Measurements from ENCODE around the gene ALKAL2. TPM values are rescaled to one million over a fixed set of nuclear protein-coding genes. Genes with fewer than 3 reads are reported as not detected.
A peak's percentile ranks its signal among the peaks of the same experiment; 100 is the strongest.

Gene ALKAL2
- total RNA-seq, 4 donors from 2014 or later: 1.2 to 15.5 (median 3.4) TPM

DNA sequence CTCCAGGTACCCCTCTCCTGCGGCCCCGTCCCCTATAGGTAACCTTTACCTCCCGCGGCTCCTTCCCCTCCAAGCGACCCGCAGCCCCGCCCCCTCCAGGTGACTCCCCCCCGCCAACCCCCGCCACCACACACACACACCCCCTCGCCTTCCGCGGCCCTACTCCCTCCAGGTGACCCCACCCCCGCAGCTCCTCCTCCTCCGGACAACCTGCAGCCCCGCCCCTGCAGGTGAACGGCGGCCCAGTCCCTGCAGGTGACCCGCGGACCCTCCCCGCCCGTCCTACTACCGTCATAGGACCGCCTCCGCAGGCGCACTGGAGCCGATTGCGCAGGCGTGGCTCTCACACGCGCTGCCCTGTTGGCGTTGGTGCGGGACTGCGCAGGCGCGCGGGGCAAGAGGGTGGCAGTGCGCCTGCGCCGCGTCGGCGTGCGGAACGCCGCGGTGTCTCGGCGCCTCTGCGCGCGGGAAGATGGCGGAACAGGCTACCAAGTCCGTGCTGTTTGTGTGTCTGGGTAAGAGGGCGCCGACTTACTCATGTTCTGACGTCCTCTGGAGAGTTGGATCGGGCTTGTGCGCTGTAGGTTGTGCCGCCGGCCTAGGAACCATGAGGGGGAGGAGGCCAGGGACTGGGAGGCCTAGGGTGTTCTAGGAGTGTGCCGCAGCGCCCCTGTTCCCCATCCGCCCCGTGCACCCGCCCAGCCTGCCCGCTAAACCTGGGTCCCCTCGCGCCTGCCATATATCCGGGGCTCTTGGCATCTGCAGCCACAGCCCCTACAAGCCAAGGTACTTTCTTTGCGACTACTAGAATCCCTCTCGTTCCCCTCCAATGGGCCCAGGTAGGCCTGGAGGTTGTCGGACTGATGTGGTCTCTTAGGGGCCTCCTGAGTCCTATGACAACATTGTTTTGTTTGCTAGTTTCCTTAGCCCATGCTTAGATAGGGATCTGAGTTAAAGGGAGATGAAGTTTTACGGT is 23.1 kb downstream of the ALKAL2 start, which contains the start of gene ACP1:
ACP1 (plus strand) TSS at position 455 of the 976 bp plus-strand sequence; CDS start at position 473, 18 bp downstream.
- 0 to 1% methylated on average over 52 to 59 of the region's 73 CpGs for WGBS, 2 donors
- intact Hi-C loops (cut with DNase I; ENCODE audit: low total_unique reads): no loop called here
- peak in 1 of 2 donors; percentile 30 for TF ChIP-seq POLR2A (IDR thresholded peaks at IDR 0.05)
- TF ChIP-seq, protein P1, sequence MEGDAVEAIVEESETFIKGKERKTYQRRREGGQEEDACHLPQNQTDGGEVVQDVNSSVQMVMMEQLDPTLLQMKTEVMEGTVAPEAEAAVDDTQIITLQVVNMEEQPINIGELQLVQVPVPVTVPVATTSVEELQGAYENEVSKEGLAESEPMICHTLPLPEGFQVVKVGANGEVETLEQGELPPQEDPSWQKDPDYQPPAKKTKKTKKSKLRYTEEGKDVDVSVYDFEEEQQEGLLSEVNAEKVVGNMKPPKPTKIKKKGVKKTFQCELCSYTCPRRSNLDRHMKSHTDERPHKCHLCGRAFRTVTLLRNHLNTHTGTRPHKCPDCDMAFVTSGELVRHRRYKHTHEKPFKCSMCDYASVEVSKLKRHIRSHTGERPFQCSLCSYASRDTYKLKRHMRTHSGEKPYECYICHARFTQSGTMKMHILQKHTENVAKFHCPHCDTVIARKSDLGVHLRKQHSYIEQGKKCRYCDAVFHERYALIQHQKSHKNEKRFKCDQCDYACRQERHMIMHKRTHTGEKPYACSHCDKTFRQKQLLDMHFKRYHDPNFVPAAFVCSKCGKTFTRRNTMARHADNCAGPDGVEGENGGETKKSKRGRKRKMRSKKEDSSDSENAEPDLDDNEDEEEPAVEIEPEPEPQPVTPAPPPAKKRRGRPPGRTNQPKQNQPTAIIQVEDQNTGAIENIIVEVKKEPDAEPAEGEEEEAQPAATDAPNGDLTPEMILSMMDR (IDR thresholded peaks at IDR 0.05): no peak
- peak; percentile 94 to 98 for DNase-seq (ENCODE audit: low spot score in 2 of 2)
- peak within 1 kb of the TSS; percentile 71 for H3K4me3 ChIP-seq (ENCODE audit: low read depth, poor library complexity, severe bottlenecking)

DNA sequence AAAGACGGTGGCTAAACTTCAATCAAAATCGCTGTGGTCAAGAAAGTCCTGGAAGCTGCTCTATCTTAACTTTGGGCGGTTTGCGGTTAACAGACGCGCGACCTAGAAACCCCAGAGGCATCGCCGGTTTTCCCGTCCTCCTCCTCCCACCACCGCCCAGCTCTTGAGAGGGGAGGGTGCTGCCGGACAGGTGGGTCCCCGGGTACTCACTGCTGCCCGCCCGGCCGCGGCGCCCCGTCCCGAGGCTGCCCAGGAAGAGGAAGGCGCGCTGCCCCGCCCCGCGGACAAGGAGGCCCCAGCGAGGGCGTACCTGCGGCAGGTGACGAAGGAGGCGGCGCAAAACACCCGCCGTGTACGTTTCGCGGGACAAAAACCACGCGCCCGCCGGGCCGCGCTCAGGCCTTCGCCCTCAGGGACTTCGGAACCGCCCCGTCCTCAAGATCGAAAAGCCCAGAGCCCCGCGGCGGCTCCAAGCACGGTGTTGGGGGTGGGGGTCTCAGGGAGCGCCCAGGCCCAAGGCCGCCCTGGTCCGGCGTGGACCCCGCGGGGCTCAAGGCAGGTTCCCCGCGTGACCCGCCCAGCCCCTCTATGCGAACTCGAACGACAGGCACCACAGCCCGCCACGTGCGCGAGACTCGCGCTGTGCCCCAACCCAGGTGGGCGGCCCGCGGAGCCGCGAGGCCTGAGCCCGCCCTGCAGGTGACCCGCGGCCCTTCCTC is 24.0 kb downstream of the ALKAL2 start, which contains the start of gene SH3YL1:
SH3YL1 (minus strand) TSS at position 259 of the 719 bp plus-strand sequence; CDS start at position 211, 48 bp downstream.
- 2 to 3% methylated on average over 42 to 65 of the region's 77 CpGs for WGBS, 2 donors
- intact Hi-C loops (cut with DNase I; ENCODE audit: low total_unique reads): no loop called here
- peak within 1 kb of the TSS; percentile 71 for H3K4me3 ChIP-seq (ENCODE audit: low read depth, poor library complexity, severe bottlenecking)
- TF ChIP-seq, protein P1 (IDR thresholded peaks at IDR 0.05): no peak
- TF ChIP-seq POLR2A (IDR thresholded peaks at IDR 0.05): no peak
- peak; percentile 50 to 90 for DNase-seq (ENCODE audit: low spot score in 2 of 2)

DNA sequence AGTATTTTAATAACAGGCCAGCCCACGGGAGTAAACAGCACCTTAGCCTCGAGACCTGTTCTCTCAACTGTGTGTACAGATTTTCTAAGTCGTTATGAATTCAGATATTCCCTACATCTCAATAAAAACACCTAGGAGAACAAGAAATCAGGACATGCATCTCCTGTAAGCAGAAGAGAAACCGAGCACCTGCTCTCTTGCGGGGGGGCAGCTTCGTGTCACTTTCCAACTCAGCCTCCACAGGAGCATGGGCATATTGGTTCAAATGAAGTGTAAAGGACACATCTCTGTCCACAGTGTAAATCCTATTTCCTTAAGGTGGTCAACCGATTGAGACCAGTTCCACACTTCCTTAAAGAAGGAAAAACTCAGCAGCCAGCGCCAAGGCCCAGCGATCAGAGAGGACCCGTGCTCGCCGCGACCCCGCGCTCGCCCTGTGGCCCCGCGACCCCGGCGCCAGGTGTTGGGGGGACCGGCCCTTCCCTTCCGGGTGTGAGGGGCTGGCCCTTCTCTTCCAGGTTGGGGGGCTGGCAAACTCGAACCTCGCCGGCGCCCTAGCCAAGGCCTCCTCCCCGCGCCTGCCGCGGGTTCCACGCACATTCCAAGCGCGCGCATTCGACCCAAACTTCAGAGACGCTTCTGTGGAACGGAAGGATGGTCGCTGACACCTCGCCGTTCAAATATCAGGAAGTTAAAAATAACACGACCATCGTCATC is 24.7 kb downstream of the ALKAL2 start:
- intact Hi-C loops (cut with DNase I; ENCODE audit: low total_unique reads): no loop called here
- DNase-seq (ENCODE audit: low spot score in 2 of 2): no peak
- peak overlapping the region; percentile 51 for H3K4me3 ChIP-seq (ENCODE audit: low read depth, poor library complexity, severe bottlenecking)
- TF ChIP-seq, protein P1 (IDR thresholded peaks at IDR 0.05): no peak
- no peak for TF ChIP-seq POLR2A (IDR thresholded peaks at IDR 0.05)
- WGBS, 2 donors: 32 to 36% methylated on average over 42 of the region's 42 CpGs

DNA sequence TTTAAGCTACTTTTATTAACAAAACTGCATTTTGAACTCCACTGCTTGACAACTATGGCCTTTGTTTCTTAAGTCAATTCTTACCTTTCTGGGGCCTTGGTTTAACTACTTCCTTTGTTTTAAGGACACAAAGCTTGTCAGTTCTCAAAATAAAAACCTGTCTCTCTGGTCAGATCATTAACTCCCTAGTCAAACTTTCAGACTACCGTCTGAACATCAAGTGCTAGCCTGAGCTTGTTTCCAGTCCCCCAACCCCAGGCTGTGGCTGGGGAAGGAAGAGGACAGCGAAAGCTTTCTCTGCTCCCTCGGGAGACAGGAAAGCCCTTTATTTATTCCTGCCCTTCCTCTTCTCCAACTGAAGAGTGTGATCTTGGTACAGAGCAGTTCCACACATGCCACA is 25.8 kb downstream of the ALKAL2 start:
- 35 to 45% methylated on average over 3 of the region's 3 CpGs for WGBS, 2 donors
- no peak for DNase-seq (ENCODE audit: low spot score in 2 of 2)
- H3K4me3 ChIP-seq (ENCODE audit: low read depth, poor library complexity, severe bottlenecking): no peak overlapping the region
- TF ChIP-seq POLR2A (IDR thresholded peaks at IDR 0.05): no peak
- TF ChIP-seq, protein P1 (IDR thresholded peaks at IDR 0.05): no peak
- intact Hi-C loops (cut with DNase I; ENCODE audit: low total_unique reads): no loop called here

DNA sequence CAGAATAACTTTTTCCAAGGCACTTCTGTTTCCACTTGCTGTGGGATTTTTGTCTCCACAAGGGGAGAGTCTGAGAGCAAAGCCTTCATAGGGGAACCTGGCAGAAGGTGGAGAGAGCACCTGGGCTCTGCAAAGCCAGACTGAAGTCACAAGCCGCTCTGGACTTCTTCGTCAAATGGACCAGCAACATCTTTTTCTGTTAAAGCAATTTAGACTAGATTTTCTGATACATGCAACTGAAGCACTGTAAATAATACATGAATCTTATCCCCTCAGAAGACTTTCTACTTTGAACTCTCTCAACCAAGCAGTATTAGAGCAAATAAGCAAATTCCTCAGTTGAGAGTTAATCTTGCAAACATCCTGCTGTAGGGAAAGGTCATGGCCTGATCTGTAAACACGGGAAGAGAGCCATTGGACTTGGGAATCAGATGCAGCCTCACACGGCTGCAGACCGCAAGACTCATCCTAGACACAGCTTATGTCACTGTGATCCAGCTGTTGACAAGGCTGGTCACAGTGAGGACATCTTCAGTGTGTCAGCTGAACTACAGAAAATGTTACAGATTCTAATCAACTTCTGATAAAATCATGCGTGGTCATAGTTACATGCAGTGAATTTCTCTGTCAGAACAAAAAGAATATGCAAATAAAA is 27.3 kb downstream of the ALKAL2 start:
- intact Hi-C loops (cut with DNase I; ENCODE audit: low total_unique reads): no loop called here
- WGBS, 2 donors: 69 to 70% methylated on average over 6 of the region's 6 CpGs
- no peak for TF ChIP-seq POLR2A (IDR thresholded peaks at IDR 0.05)
- TF ChIP-seq, protein P1 (IDR thresholded peaks at IDR 0.05): peak in 1 of 3 donors; percentile 99

More for the DNA sequence above, 27.3 kb downstream of the ALKAL2 start:
- H3K4me3 ChIP-seq (ENCODE audit: low read depth, poor library complexity, severe bottlenecking): no peak overlapping the region
- DNase-seq (ENCODE audit: low spot score in 2 of 2): no peak

All from lower leg skin (tissue), 4 donors.